DMS 273 (cell line): ENCODE measurements around the gene PRM1.

Source experiments
- DNase-seq: peaks from one replicate; lab custom pipeline; 2025; ENCODE audit not compliant: unreplicated experiment; lab: John Stamatoyannopoulos, UW

PRM1 gene

DNA sequence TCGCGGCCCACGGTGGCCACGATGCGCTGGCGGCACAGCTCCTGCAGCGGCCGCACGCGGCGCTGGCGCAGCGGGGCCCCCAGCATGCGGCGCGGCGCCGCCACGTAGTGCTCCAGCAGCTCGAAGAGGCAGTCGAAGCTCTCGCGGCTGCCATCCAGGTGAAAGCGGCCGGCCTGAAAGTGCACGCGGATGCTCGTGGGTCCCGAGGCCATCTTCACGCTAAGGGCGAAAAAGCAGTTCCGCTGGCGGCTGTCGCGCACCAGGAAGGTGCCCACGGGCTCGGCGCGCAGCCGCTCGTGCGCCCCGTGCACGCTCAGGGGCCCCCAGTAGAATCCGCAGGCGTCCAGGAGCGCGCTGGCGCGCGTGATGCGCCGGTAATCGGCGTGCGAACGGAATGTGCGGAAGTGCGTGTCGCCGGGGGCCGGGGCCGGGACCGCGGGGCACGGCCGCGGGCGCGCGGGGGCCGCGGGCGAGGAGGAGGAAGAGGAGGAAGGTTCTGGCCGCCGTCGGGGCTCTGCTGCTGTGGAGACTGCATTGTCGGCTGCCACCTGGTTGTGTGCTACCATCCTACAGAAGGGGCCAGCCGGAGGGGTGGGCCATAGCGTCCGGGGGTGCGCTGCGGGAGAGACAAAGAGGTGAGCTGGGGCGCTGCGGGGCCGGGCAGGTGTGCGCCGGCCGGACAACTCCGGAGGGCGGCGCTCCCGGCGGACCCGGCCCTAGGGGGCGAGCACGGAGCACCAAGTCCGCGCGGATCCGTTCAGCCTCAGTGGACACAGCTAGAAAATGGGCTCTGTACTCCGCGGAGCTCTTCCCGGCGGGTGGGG lies 26.0 kb downstream of the PRM1 start:
- peak; percentile 75 for DNase-seq

DNA sequence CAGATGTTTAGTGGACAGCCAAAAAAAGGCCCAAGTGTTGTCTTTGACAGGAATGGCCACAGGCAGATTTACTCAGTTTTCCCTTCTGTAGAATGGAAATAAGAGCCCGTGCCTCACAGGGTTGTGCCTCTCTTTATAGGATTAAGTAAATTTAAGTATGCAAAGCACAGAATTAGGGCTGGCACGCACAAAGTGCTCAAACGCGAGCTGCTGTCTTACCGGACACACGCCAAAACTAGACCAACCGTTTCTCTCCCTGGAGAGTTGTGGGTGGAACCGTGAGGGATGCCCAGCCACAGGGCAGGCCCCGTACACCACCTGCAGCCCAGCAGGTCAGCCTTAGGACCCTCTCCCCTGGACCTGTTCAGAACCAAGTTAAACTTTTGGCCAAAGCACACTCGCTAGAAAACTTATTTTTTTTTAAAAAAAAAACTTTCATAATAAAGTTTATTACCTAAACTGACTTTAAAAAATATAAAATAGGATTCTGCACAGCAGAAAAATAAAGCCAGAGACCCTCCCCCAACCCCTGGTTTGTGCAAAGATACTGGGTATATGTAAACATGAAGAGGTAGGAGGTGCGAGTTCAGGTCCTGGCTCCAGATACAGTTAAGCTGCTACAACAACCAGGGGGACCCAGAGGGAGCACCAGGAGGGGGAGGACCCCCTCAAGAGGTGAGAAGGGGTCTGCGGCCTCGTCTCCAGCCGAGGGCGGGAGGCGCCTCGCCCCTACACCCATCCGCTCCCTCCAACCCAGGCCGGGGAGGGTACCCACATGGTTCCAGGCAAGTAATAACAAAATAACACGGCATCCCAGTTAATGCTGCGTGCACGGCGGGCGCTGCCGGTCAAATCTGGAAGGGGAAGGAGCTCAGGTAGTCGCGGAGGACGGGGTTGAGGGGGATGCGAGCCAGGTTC lies 26.9 kb downstream of the PRM1 start:
- DNase-seq: no peak

DNA sequence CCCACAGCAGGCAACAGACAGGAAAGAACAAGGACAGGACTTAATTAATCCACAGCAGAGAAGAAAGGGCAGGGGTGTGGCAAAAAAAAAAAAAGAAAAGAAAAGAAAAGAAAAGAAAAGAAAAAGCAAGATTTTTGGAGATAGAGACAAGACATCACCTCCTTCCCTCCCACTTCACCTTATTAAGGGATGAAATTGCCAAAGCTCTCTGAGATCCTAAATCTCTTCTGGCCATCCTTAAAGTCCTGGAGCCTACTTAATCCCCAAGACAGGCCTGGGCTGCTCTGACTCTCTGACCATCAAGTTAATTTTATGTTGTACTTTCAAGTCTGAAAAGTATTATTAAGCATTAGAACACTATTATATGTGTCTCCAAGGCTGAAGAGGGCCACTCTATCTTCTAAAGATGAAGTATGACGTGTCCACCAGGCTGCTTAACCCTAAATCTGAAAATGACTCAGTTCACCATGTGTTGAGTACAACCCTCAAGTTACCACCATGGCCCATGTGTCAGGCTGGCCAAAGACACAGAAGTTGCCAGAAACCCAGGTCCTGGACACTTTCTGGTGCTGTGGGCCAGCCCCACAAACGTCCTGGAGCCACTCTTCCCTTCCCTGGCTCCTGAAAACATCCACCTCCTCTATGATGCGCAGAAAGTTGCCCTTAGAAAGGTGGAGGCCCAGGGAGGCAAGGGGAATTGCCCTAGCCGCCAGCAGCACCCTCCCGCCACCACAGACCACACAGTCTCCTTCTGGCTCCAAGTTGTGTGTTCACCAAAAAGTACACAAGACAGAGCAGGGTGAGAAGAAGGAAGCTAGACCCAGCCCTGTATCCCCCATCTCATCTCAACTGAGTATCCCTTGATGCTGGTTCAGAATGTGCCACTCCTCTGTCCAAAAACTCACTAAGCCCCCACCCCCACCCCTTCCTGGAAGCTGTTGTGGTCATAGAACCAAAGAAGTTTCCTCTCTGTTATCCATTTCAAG lies 27.8 kb downstream of the PRM1 start:
- peak; percentile 32 for DNase-seq

DNA sequence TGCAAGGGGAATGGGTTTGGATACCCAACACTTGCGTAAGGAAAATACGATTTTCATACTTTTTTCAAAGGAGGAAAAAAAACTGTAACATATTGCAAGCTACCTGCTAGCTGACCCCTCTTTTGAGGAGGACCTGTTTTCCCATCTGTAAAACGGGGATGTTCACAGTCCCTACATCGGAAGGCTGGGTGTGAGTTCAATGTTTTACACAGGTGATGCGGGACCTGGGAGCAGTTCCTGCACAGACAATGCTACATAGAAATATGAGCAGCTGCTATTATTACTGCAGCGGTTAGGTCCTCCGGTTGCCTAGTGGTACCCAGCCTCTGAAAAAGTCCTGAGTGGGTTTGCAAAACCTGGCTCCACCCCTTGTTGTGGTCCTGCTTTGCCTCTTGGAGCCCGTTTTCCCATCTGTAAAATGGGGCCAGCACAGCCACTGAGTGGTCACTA lies 28.6 kb downstream of the PRM1 start:
- DNase-seq: no peak

DNA sequence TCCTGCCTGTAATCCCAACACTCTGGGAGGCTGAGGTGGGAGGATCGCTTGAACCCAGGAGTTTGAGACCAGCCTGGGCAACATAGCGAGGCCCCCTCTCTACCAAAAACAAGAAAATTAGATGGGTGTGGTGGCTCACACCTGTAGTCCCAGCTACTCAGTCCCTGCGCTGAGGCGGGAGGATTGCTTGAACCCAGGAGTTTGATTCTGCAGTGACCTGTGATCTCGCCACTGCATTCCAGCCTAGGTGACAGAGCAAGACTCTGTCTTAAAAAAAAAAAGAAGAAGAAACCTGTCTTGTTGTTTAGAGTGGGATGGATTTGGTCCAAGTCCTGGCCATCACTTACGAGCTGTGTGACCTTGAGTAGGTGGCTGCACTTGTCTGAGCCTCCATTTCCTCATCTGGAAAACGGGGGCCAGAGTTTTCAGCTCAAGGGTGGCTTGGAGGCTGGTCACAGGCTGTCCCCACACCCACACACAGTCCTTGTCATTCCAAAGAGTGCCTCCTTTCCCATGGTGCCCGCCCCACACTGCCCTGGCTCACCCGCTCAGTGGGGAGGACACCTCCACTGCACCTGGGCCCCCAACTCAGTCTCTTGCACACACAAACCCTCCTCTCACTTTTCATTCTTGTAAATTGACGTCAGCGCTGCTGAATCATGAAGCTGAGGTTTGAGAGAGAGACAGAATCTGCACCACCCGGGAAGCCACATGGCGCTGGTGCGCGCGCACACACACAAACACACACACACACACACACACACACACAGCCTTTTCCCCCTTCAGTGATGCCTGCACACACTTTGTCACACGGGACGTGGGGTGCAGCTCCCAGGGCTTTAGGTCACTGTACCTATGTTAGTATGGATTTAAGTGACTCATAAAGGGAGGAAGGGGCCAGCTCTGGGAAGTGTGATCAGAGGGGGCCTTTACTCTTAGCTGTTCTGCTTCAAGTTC lies 29.3 kb downstream of the PRM1 start:
- no peak for DNase-seq

DNA sequence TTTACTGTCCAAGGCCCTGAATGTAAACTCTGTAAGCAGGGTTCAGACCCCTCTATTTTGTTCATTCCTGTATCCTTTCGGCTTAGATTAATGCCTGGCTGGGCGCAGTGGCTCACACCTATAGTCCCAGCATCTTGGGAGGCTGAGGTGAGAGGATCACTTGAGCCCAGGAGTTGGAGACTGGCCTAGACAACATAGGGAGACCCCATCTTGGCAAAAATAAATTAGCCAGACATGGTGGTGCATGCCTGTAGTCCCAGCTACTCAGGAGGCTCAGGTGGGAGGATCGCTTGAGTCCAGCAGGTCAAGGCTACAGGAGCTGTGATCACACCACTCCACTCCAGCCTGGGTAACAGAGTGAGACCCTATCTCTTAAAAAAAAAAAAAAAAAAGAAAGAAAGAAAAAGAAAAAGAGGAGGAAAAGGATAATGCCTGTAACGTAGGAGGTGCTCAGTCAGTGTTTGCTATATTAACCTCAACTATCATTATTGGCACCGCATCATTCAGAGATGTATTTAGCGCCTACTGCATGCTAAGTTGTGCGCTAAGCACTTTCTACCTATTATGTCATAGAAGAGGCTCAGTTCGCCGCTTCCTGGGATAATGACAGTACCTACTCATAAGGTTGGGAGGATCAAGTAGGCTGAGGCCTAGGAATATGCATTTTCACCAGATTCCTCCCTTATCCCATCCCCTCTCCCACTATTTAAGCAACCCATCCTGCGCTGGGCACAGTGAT lies 30.2 kb downstream of the PRM1 start:
- no peak for DNase-seq

DNA sequence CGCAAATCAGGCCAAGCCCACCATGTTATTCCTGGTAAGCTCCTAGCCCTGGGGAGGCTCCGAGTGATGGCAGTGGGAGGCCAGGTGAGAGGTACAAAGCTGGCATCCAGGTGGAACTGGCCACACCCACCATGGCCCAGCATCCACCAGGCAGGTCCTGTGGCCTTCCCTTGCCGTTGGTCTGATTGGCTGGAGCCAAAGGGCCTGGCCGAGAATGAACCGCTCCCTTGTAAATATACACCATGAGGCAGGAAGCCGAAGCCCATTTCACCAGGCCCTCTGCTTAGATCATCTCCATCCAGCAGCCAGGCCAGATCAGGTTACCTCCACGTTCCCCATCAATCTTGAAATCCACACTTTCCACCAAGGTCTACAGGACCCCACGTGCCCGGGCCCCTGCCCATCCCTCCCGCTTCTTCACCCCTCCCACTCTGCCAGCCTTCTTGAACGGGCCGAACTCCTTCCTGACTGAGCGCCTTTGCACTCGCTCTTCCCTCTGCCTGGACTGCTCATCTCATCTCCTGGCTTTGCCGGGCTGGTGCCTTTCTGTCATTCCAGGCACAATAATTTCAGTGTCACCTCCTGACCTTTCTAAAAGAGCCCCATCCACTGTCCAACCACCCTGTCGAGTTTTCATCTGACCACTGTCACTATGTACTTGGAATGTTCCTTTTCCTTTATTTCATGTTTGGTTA lies 30.9 kb downstream of the PRM1 start:
- DNase-seq: peak; percentile 32

DNA sequence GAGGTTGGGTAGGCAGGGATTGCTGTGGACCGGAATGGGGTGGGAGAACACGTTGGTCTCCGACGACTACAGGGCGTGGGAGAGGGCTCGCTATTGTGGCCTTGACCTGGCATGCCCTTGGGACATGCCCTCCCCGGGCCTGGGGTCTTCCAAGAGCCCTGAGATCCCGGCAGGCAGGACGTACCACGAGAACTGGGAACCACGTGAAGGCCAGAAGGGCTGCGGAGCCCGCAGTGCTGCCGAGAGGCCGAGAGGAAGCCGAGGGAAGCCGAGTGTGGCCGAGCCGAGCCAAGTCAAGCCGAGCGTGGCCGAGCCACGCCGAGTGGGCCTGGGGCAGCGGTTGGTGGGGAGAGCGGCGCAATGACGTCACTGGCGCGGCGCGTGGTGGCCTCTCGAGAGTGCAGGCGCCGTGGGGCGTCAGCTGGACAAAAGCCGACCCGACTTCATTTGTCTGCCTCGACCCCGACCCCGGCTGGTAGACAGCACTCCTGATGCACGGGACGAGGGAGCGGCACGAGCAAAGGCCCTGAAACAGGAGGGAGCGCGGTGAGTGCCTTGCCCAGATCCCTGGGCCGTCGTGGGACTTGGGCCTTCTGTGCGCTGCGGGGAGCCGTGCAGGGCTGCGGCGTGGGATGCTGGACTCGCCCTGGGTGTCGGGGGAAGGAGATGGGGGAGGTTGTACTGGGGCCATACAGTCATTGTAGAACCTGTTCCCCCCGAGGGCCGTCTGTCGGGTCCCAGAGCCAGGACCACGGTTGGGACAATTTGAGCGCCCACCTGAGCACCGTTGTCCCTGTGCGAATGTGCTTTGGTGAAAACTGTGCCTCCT lies 31.7 kb downstream of the PRM1 start:
- no peak for DNase-seq

DNA sequence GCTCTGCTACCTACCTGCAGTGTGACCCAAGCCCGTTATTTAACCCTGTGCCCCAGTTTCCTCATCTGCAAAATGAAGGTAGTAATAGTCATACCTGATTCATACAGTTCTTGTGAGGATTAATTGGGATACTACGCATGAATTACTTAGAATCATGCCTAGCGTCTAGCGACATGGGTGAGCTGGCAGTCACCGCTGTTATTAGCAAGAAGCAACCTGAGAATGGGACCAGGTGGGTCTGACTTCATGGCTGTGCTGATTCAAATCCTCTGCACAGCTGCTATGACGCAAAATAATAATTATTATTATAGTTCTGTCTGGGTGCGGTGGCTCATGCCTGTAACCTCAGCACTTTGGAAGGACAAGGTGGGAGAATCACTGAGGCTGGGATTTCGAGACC lies 33.0 kb downstream of the PRM1 start:
- peak; percentile 68 for DNase-seq

DNA sequence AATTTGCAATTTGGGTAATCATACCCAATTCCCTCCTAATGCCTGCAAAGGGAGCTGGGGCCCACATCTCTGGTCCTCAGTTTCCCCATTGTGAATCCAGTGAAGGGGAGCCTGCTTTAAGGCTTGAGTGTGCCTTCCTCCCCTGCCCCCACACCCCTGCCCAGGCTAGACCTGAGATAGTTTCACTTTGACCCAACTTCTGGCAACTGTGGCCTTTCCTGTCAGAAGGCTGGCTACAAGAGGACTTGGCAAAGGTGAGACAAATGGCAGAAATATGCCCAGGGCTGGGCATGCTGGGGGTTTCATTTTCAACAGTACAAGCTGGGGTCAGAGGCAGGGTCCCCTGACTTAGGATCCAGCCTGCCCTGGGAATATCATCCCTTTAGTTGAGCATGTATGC lies 35.1 kb downstream of the PRM1 start:
- no peak for DNase-seq

DNA sequence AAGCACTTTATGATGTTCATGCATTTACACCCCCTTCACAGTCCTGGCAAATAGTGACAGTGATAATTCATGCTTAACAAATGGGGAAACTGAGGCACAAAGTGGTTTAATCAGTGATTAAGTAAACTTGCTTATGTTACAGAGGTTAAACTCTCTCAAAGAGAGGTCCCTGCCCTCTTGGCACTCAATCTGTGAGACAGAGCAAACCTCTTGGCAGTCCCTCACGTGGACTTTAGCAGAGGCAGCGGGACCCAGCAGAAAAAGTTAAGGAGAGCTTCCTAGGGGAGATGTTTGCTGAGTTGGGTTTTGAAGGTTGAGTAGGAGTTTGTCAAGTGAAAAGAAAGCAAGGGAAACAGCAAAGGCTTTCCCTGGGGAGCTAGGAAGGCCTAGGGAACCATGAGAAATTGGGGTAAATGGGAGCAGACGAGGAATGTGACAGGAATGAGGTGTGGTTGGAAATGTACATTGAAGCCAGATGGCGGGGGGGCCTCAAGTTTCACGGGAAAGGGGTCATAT lies 35.9 kb downstream of the PRM1 start:
- DNase-seq: no peak

DNA sequence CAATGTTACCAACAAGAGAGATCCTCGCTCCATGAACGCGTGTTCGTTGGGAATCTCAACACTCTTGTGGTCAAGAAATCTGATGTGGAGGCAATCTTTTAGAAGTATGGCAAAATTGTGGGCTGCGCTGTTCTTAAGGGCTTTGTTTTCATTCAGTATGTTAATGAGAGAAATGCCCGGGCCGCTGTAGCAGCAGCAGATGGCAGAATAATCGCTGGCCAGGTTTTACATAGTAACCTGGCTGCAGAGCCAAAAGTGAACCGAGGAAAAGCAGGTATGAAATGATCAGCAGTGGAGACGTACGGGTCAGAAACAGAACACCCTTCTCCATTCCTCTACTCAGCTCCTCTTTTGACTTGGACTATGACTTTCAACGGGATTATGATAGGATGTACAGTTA lies 38.5 kb downstream of the PRM1 start:
- peak; percentile 86 for DNase-seq

DNA sequence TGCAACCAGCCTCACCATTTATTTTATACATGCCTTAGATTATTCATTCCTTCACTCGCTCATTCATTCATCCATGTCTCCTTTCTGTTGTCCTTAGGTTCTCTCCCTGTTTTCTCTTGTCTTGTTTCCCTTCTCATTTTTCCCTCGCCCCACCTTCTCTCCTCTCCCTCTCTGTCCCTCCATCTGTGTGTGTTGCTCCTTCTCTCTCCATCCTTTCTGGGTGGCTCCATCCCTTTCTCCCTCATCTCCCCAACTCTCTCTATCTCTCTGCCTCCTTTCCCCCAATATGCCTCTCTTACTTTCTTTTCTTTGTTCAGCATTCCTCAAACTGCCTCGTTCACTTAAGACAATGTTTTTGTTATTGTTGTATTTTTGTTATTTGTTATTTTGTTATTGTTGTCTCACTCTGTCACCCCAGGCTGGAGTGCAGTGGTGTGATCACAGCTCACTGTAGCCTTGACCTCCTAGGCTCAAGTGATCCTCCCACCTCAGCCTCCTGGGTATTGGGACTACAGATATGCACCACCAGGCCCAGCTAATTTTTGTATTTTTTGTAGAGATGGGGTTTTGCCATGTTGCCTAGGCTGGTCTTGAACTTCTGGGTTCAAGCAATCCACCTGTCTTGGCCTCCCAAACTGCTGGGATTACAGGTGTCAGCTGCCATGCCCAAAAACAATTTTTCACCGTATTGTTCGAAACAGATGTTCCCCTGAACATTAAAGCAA lies 39.5 kb downstream of the PRM1 start:
- no peak for DNase-seq

DNA sequence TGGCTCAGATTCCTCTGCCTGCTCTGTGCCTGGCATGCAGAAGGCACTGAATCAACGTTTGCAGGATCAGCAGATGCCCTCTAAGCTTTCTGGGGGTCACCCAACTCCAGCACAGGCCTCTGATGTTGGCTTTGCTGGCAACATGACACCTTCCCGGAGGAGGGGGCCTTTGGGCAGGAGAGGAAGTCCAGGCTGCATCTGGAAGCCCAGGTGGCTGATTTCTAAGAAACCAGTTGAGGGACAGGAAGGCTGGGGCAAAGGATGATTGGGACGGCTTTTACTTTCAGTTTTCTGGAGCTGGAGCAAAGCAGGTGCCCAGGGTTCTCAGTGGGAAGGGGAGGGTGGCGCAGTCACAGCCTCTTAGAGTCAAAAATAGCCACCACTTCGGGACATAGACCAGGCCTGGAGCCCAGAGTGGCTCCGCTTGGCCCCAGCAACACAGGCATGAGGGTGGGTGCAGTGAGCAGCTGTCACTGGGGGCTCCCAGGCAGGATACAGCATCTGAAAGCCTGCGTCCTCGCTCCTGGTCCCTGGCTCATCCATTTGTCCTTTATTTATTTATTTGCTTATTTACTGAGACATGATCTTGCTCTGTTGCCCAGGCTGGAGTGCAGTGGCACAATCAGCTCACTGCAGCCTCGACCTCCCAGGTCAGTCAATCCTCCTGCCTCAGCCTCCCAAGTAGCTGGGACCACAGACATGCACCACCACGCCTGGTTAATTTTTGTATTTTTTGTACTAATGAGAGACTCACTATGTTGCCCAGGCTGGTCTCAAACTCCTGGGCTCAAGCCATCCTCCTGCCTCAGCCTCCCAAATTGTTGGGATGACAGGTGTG lies 40.3 kb downstream of the PRM1 start:
- peak; percentile 78 for DNase-seq
